ENCODE results near the gene INSIG2.

DNA sequence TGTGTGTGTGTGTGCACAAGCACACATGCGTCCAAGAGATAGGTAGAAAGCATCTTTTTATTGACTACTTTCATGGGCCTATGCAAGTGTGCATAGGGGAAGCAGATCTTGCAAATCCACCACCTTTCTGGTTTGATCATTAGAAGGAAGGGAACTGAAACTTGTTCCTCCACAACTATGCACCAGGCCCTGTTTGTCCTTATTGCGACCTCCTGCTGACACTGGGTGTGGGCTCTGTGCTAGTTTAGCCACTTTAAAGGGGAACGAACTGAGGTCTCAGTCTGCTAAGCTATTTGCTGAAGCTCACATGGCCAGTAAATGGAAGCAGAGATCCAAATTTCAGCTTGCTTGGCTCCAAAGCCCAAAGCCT is 32.1 kb upstream of the INSIG2 start:
- TF ChIP-seq, protein P1, sequence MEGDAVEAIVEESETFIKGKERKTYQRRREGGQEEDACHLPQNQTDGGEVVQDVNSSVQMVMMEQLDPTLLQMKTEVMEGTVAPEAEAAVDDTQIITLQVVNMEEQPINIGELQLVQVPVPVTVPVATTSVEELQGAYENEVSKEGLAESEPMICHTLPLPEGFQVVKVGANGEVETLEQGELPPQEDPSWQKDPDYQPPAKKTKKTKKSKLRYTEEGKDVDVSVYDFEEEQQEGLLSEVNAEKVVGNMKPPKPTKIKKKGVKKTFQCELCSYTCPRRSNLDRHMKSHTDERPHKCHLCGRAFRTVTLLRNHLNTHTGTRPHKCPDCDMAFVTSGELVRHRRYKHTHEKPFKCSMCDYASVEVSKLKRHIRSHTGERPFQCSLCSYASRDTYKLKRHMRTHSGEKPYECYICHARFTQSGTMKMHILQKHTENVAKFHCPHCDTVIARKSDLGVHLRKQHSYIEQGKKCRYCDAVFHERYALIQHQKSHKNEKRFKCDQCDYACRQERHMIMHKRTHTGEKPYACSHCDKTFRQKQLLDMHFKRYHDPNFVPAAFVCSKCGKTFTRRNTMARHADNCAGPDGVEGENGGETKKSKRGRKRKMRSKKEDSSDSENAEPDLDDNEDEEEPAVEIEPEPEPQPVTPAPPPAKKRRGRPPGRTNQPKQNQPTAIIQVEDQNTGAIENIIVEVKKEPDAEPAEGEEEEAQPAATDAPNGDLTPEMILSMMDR (conservative IDR thresholded peaks at IDR 0.05; ENCODE audit: low read depth in 2 of 2) = no peak
- TF ChIP-seq REST (IDR thresholded peaks at IDR 0.05; ENCODE audit: unreplicated experiment) (no peak), CREB1 (CRISPR knock-in tag; IDR thresholded peaks at IDR 0.05; ENCODE audit: low read depth) (no peak), POLR2AphosphoS5 (IDR thresholded peaks at IDR 0.05; ENCODE audit: low read depth) (no peak), JUNB (IDR thresholded peaks at IDR 0.05; ENCODE audit: unreplicated experiment) (no peak), EZH2 (IDR thresholded peaks at IDR 0.05; ENCODE audit: low read depth, unreplicated experiment) (no peak), EZH2phosphoT487 (IDR thresholded peaks at IDR 0.05; ENCODE audit: unreplicated experiment) (no peak), ZNF331 (CRISPR knock-in tag; IDR thresholded peaks at IDR 0.05; ENCODE audit: low read depth) (no peak), ZNF114 (CRISPR knock-in tag; IDR thresholded peaks at IDR 0.05) (no peak)
- TF ChIP-seq, protein P2, sequence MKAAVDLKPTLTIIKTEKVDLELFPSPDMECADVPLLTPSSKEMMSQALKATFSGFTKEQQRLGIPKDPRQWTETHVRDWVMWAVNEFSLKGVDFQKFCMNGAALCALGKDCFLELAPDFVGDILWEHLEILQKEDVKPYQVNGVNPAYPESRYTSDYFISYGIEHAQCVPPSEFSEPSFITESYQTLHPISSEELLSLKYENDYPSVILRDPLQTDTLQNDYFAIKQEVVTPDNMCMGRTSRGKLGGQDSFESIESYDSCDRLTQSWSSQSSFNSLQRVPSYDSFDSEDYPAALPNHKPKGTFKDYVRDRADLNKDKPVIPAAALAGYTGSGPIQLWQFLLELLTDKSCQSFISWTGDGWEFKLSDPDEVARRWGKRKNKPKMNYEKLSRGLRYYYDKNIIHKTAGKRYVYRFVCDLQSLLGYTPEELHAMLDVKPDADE (IDR thresholded peaks at IDR 0.05) = no peak

Data from GM23338 (cell line).